Measurements from ENCODE around the gene ELMO1.

Gene ELMO1

DNA sequence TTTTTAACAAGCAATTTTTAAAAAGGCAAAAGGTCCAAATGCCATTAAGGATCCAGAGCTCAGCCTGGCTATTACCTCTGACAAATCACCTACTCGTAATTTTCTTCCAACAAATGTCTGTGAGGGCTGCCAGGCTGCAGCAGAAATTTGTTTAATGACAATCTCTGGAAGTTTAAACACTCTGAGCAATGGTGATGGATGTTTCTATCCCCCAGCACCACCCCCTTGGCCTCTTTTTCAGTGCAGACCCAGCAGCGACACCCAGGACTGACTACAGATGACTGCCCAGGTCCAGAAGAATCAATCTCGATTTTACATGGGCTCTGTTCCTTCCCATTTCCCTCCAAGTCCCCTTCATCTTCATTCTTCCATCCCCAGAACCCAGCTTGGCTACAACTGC lies 523.0 kb downstream of the ELMO1 start:
- Histone ChIP-seq H3K36me3 (no peaks in the 10 kb centered on the region), H3K4me3 (ENCODE audit: low read depth, low read length) (no peak overlapping the region), H3K27ac (no peak overlapping the region), H3K27me3 (ENCODE audit: insufficient read depth, low read depth, severe bottlenecking) (no peaks in the 10 kb centered on the region), H3K9me3 (ENCODE audit: severe bottlenecking) (peaks cover 4% of the 10 kb centered on the region)
- TF ChIP-seq, protein P1, sequence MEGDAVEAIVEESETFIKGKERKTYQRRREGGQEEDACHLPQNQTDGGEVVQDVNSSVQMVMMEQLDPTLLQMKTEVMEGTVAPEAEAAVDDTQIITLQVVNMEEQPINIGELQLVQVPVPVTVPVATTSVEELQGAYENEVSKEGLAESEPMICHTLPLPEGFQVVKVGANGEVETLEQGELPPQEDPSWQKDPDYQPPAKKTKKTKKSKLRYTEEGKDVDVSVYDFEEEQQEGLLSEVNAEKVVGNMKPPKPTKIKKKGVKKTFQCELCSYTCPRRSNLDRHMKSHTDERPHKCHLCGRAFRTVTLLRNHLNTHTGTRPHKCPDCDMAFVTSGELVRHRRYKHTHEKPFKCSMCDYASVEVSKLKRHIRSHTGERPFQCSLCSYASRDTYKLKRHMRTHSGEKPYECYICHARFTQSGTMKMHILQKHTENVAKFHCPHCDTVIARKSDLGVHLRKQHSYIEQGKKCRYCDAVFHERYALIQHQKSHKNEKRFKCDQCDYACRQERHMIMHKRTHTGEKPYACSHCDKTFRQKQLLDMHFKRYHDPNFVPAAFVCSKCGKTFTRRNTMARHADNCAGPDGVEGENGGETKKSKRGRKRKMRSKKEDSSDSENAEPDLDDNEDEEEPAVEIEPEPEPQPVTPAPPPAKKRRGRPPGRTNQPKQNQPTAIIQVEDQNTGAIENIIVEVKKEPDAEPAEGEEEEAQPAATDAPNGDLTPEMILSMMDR (IDR thresholded peaks at IDR 0.05; ENCODE audit: low read depth, low read length) = no peak
- no peak for DNase-seq

DNA sequence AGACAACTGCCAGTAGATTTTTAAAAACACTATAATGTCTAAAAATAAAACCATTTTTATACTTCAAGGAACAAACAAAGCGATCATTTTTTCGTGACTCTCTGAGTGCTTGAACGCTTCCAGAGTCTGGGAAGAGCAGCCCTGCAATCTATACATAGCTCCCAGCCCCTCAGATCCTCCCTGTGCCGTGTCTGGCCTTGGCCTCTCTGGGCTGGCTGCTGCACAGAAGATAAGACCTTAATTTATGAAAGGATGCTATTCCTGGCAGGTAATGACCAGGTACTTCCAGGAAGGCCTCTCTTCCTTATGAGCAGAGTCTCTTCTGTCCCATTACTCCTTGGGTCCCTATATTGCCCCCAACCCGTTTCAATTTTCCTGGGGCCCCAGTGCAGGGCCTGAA lies 523.5 kb downstream of the ELMO1 start:
- TF ChIP-seq, protein P1 (IDR thresholded peaks at IDR 0.05; ENCODE audit: low read depth, low read length) = no peak
- no peak overlapping the region for H3K27ac ChIP-seq

DNA sequence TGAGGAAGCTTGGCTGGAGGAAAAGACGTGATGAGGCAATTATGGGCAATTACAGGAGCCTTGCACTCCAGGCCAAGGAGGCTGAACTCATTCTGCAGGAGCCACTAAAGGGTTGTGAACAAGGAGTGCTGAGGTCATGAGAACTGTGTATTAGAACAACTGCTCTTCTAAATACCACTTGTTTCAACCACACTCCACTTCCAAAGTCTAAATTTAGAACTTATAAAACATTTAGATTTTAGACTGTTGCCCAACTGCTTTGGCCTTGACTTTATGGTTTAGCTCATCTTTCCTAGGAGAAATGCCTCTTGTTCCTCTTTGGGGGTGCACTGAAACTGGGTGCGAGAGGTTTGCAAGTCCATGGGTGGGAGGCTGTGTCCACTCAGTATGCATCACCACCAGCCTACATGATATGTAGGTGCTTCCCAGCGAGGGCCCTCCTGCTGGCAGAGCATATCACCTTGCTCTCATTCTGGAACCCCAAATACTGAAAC lies 524.7 kb downstream of the ELMO1 start:
- no peaks in the 10 kb centered on the region for H3K27me3 ChIP-seq (ENCODE audit: insufficient read depth, low read depth, severe bottlenecking)
- H3K9me3 ChIP-seq (ENCODE audit: severe bottlenecking) = peaks cover 4% of the 10 kb centered on the region
- H3K36me3 ChIP-seq = no peaks in the 10 kb centered on the region
- no peak for DNase-seq
- TF ChIP-seq, protein P1 (IDR thresholded peaks at IDR 0.05; ENCODE audit: low read depth, low read length) = no peak
- H3K4me3 ChIP-seq (ENCODE audit: low read depth, low read length) = no peak overlapping the region
- no peak overlapping the region for H3K27ac ChIP-seq

More for the DNA sequence above, 523.5 kb downstream of the ELMO1 start:
- H3K36me3 ChIP-seq = no peaks in the 10 kb centered on the region
- peaks cover 4% of the 10 kb centered on the region for H3K9me3 ChIP-seq (ENCODE audit: severe bottlenecking)
- H3K27me3 ChIP-seq (ENCODE audit: insufficient read depth, low read depth, severe bottlenecking) = no peaks in the 10 kb centered on the region
- DNase-seq = no peak
- no peak overlapping the region for H3K4me3 ChIP-seq (ENCODE audit: low read depth, low read length)

- Histone ChIP-seq H3K9me3 (ENCODE audit: severe bottlenecking) (peaks cover 4% of the 10 kb centered on the region), H3K27ac (no peak overlapping the region), H3K27me3 (ENCODE audit: insufficient read depth, low read depth, severe bottlenecking) (no peaks in the 10 kb centered on the region), H3K4me3 (ENCODE audit: low read depth, low read length) (no peak overlapping the region), H3K36me3 (no peaks in the 10 kb centered on the region)
- TF ChIP-seq, protein P1 (IDR thresholded peaks at IDR 0.05; ENCODE audit: low read depth, low read length) = no peak
- no peak for DNase-seq
These were observed 525.5 kb downstream of the ELMO1 start for GRCh38 chr7:36923185-36923584.

- H3K27ac ChIP-seq = no peak overlapping the region
- no peak for DNase-seq
- H3K4me3 ChIP-seq (ENCODE audit: low read depth, low read length) = no peak overlapping the region
- no peaks in the 10 kb centered on the region for H3K36me3 ChIP-seq
- TF ChIP-seq, protein P1 (IDR thresholded peaks at IDR 0.05; ENCODE audit: low read depth, low read length) = no peak
- H3K9me3 ChIP-seq (ENCODE audit: severe bottlenecking) = peaks cover 4% of the 10 kb centered on the region
- no peaks in the 10 kb centered on the region for H3K27me3 ChIP-seq (ENCODE audit: insufficient read depth, low read depth, severe bottlenecking)
These were observed 528.2 kb downstream of the ELMO1 start for GRCh38 chr7:36920433-36920832.

- Histone ChIP-seq H3K36me3 (no peaks in the 10 kb centered on the region), H3K27ac (no peak overlapping the region), H3K9me3 (ENCODE audit: severe bottlenecking) (peaks cover 4% of the 10 kb centered on the region), H3K27me3 (ENCODE audit: insufficient read depth, low read depth, severe bottlenecking) (no peaks in the 10 kb centered on the region), H3K4me3 (ENCODE audit: low read depth, low read length) (no peak overlapping the region)
- TF ChIP-seq, protein P1 (IDR thresholded peaks at IDR 0.05; ENCODE audit: low read depth, low read length) = no peak
- no peak for DNase-seq
These were observed 528.9 kb downstream of the ELMO1 start for GRCh38 chr7:36919738-36920137.

Measured in WERI-Rb-1 (cell line).